Ureter (tissue), 1 donor: ENCODE measurements around the gene MIAT. TPM values are rescaled to one million over a fixed set of nuclear protein-coding genes. Genes with fewer than 3 reads are reported as not detected.

Source experiments
- DNase-seq: peaks from one replicate; pipeline ENCODE4 v3.0.0-alpha.2; 2020; ENCODE audit warnings: low spot score
- total RNA-seq: library from RNA; stranded (reverse); gene quantifications from one replicate; pipeline ENCODE4 v1.2.4, GENCODE V29; 2023
- donor health status: DM: yes; HTN: yes; CAD: no.

The MIAT gene
- total RNA-seq, 1 donor from 2014 or later = 4.7 TPM

- no peak for DNase-seq
Measured at GRCh38 chr22:26632422-26633155, 24.8 kb upstream of the MIAT start.

GRCh38 chr22:26634189-26634588 is 23.2 kb upstream of the MIAT start:
- DNase-seq = no peak

GRCh38 chr22:26635117-26635516 is 22.3 kb upstream of the MIAT start:
- no peak for DNase-seq

GRCh38 chr22:26636296-26636695 is 21.1 kb upstream of the MIAT start:
- DNase-seq = no peak

- no peak for DNase-seq
Measured at GRCh38 chr22:26642465-26643417, 14.6 kb upstream of the MIAT start.

GRCh38 chr22:26643418-26644100 is 13.8 kb upstream of the MIAT start:
- DNase-seq = no peak

GRCh38 chr22:26646158-26646557 is 11.2 kb upstream of the MIAT start:
- no peak for DNase-seq

GRCh38 chr22:26648011-26648497 is 9.3 kb upstream of the MIAT start:
- DNase-seq = no peak

GRCh38 chr22:26648528-26649388 is 8.6 kb upstream of the MIAT start:
- no peak for DNase-seq

- no peak for DNase-seq
Measured at GRCh38 chr22:26650722-26651421, 6.5 kb upstream of the MIAT start.

- DNase-seq = no peak
Measured at GRCh38 chr22:26651815-26652214, 5.6 kb upstream of the MIAT start.

GRCh38 chr22:26658161-26658560 is 773 bp downstream of the MIAT start:
- no peak for DNase-seq

- peak; percentile 50 for DNase-seq
Measured at GRCh38 chr22:26658671-26659478, 1.5 kb downstream of the MIAT start.

GRCh38 chr22:26660356-26660755 is 3.0 kb downstream of the MIAT start:
- DNase-seq = no peak

- DNase-seq = no peak
Measured at GRCh38 chr22:26660961-26661578, 3.7 kb downstream of the MIAT start.

GRCh38 chr22:26662160-26662559 is 4.8 kb downstream of the MIAT start:
- DNase-seq = no peak

GRCh38 chr22:26663374-26663923 is 6.1 kb downstream of the MIAT start:
- no peak for DNase-seq

- no peak for DNase-seq
Measured at GRCh38 chr22:26665813-26666231, 8.4 kb downstream of the MIAT start.

GRCh38 chr22:26667140-26667539 is 9.8 kb downstream of the MIAT start:
- no peak for DNase-seq
